ENCODE measurements around the gene SOBP. TPM values are rescaled to one million over a fixed set of nuclear protein-coding genes. Genes with fewer than 3 reads are reported as not detected.

SOBP gene
- total RNA-seq, 1 donor from 2014 or later, result 18.5 TPM

DNA sequence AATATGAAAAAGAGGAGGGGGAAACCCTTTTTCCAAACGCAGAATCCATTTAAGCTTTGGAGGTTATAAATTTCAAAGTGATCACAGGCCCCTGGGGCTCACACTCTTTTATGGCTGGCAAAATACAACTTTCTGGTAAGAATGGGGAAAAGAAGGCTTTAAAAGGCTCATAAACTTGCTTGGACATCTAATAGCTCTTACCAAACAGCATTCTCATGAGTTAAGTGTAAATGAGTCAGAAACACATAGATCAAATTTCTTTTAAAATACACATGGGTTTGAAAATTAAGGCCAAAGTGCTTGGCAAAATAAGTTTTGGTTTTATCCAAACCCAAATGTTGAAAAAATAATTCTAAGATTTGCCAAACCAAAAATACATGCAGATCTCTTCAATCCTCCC, 154.6 kb downstream of the SOBP start:
- intact Hi-C loops (cut with DNase I), result no loop called here
- DNase-seq (ENCODE audit: low spot score), result no peak

GRCh38 chr6:107645740-107646139, 155.8 kb downstream of the SOBP start:
- ATAC-seq, result no peak
- DNase-seq (ENCODE audit: low spot score), result no peak
- intact Hi-C loops (cut with DNase I), result no loop called here

More for the DNA sequence above, 154.6 kb downstream of the SOBP start:
- peak; percentile 12 for ATAC-seq

GRCh38 chr6:107646176-107646575, 156.3 kb downstream of the SOBP start:
- intact Hi-C loops (cut with DNase I), result no loop called here
- DNase-seq (ENCODE audit: low spot score), result no peak
- ATAC-seq, result peak; percentile 75

GRCh38 chr6:107646776-107647438, 157.0 kb downstream of the SOBP start:
- DNase-seq (ENCODE audit: low spot score), result no peak
- intact Hi-C loops (cut with DNase I), result no loop called here
- ATAC-seq, result no peak

DNA sequence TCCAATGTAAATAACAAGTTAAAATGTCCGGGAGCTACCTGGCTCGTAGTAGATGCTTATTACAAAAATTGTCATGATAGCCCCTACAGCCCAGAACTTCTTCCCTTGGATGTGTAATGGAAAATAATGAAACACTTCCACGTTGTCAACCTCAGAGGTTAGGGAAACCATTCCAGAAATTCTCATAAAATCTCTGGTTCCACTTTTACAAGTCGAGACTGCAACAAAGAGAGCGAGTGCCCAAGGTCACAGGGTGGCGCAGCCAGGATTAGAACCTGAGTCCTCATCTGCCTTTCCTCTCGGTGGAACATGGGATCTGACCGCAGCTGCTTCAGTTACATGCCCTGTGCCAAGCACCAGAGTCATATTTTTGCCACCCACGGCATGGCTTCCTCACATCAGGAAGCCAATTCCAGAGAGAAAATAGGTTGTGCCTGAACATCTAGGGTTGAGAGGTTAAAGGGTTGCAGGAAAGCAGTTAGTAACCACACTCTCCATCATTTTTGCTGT, 157.6 kb downstream of the SOBP start:
- DNase-seq (ENCODE audit: low spot score) (no peak), ATAC-seq (no peak)
- intact Hi-C loops (cut with DNase I), result no loop called here

- intact Hi-C loops (cut with DNase I), result no loop called here
- ATAC-seq (no peak), DNase-seq (ENCODE audit: low spot score) (no peak)
Measured at GRCh38 chr6:107648983-107649382, 159.1 kb downstream of the SOBP start.

DNA sequence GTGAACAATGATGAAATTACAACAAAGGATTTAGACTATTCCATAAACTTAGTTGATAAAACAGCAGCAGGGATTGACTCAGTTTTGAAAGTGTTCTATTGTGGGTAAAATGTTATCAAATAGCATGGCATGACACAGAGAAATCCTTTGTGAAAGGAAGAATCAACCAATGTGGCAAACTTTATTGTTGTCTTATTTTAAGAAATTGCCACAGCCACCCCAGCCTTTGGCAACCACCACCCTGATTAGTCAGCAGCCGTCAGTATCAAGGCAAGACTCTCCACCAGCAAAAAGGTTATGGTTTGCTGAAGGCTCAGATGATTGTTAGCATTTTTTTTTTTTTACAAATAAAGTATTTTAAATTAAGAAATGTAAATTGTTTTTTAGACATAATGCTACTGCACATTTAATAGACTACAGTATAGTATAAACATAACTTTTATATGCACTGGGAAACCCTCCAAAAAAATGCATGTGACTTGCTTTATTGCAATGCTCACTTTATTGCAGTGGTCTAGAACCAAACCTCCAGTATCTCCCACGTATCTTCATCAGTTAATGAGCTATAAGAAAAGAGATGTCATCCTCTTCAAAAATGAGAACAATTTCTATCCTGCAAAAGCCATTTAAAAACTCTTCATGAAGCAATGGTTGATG, 162.7 kb downstream of the SOBP start:
- intact Hi-C loops (cut with DNase I), result no loop called here

DNA sequence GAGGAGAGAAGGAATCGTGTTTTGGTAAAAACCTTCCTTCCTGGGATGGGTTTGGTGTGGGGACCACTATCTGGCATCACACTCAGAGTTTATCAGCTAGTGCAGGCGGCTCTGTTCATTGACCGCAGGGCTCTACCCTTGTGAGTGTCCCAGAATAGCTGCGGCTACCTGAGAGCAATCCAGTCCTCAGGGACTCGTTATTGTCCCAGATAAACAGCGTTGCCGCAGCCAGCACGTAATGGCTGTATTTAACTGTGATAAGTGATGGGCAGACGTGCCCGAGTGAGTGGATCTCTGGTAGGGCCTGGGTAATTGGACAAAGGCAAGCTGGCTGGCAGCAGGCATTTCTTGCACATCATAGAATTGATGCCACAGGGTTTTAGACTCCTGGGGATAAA, 163.3 kb downstream of the SOBP start:
- ATAC-seq, result no peak
- no peak for DNase-seq (ENCODE audit: low spot score)
- intact Hi-C loops (cut with DNase I), result no loop called here

More for the DNA sequence above, 162.7 kb downstream of the SOBP start:
- DNase-seq (ENCODE audit: low spot score), result no peak
- ATAC-seq, result no peak

DNA sequence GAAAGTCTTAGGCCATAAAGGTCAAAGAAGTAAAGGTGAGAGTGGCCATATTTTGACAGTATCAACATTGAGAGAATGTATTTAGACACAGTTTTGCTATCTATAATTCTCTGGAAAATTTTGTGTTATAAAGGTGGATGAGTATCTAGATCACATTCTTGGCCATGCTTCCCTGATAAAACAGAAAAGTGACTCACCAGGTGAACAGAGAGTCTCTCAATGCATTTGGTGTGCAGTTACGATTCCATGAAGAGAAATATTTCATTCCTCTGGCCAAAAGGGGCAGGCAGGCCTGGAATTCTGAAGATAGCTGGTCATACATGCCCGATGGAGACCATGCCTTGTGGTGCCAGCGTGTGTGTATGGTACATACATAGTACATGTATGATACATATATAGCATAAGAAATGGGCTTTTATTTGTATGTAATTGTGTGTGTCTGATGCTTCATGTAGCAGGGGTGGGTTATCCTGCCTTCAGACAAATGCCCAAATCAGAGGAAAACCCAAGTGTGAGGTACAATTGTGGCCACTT, 164.0 kb downstream of the SOBP start:
- intact Hi-C loops (cut with DNase I), result no loop called here
- ATAC-seq (no peak), DNase-seq (ENCODE audit: low spot score) (no peak)

DNA sequence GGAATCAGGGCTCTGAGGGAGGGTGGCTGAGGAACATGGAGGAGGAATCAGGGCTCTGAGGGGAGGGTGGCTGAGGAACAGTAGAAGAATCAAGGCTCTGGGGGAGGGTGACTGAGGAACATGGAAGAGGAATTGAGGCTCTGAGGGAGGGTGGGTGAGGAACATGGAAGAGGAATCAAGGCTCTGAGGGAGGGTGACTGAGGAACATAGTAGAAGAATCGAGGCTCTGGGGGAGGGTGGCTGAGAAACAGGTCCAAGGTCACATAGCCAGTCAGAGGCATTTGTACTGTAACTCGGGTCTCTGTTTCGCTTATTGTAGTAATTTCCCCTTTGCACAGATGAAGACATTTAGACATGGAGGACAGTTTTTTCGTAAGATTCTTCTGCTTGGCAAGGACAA, 164.8 kb downstream of the SOBP start:
- intact Hi-C loops (cut with DNase I), result no loop called here
- ATAC-seq (no peak), DNase-seq (ENCODE audit: low spot score) (no peak)

DNA sequence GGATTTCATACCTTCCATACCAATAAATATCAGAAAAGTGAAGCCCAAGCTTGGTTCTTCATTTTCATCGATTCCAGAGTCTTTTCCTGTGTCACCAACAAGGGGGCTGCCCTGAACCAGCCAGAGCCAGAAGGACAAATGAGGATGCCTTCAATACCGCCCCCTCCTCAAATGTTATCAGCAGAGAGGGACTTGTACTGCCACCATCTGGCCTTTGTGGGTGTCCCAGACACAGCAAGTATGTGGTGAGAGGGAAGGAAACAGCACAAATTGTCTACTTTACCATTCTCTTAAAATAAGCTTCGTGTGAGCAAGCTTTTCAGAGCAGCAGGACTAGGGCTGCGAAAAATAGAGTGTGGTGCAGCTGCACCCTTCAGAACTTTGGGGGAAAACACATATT, 165.3 kb downstream of the SOBP start:
- no peak for DNase-seq (ENCODE audit: low spot score)
- intact Hi-C loops (cut with DNase I), result no loop called here
- ATAC-seq, result peak; percentile 27

DNA sequence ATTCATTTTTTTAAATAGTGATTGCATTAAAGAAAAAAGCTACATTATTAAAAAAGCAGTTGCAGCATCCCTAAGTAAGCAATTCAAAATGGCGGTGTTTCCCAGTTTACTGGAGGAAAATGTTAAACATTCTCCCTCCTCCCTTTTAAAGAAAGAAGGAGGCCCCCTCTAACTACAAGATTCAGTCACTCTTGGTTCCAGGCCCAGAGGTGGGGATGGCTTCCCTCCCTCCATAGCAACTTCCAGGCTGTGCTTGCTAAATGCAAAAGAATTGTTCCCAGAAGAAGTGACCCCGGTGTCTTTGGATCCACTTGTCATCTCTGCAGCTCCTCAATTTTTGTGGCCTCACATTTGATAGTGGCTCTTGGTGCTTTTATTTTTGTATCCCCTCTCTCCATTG, 165.9 kb downstream of the SOBP start:
- no peak for DNase-seq (ENCODE audit: low spot score)
- no peak for ATAC-seq
- intact Hi-C loops (cut with DNase I), result no loop called here

DNA sequence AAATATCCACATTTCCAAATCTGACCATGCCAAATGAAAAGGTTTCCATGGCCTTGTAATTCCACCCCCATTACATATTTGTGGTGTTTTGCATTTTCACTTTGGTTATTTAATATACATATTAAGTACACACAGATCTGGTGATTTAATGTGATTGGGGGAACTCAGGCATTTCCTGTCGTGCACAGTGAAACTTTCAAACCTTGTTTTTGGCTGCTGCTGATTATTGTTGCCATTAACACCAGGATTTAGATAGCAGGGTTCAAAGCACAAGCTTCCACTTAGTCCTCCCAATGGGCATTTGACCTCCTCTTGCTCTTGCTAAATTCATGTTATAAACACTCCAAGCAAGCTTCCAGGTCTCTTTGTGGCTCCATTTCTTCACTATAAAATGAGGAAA, 166.5 kb downstream of the SOBP start:
- intact Hi-C loops (cut with DNase I), result no loop called here
- no peak for DNase-seq (ENCODE audit: low spot score)
- no peak for ATAC-seq

- DNase-seq (ENCODE audit: low spot score), result no peak
- no peak for ATAC-seq
- intact Hi-C loops (cut with DNase I), result no loop called here
Measured at GRCh38 chr6:107656883-107657282, 167.0 kb downstream of the SOBP start.

- DNase-seq (ENCODE audit: low spot score) (no peak), ATAC-seq (no peak)
- intact Hi-C loops (cut with DNase I), result no loop called here
Measured at GRCh38 chr6:107657373-107657754, 167.4 kb downstream of the SOBP start.

- intact Hi-C loops (cut with DNase I), result no loop called here
- DNase-seq (ENCODE audit: low spot score) (no peak), ATAC-seq (peak; percentile 79)
Measured at GRCh38 chr6:107657755-107658461, 168.0 kb downstream of the SOBP start.

GRCh38 chr6:107658920-107659865, 169.3 kb downstream of the SOBP start:
- DNase-seq (ENCODE audit: low spot score), result no peak
- intact Hi-C loops (cut with DNase I), result no loop called here
- no peak for ATAC-seq

GRCh38 chr6:107660839-107661238, 170.9 kb downstream of the SOBP start:
- no peak for ATAC-seq
- no peak for DNase-seq (ENCODE audit: low spot score)
- intact Hi-C loops (cut with DNase I), result no loop called here

DNA sequence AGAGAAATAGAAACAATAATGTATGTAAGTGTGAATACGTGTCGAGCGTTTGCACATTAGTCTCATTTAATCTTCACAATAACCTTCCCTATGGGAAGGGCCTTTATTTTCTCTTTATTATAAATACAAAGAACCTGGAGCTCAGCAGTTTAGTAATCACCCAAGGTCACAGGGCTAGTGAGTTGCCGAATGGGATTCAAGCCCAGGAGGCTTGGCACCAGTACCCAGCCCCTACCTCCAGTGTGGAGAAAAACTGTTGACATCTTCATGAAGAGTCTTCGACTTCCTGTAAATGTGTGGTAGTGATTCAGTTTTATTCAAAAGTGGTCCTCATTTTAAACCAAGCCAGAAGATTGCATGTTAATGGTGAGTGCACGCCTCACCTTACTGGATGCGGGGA, 171.4 kb downstream of the SOBP start:
- intact Hi-C loops (cut with DNase I), result no loop called here
- ATAC-seq, result no peak
- no peak for DNase-seq (ENCODE audit: low spot score)
